ENCODE data around the gene PNMA6E.

GRCh38 chrX:153365670-153366069, 35.5 kb downstream of the PNMA6E start:
- no peak for TF ChIP-seq CTCF (IDR thresholded peaks at IDR 0.05 in 4 of 5, conservative IDR thresholded peaks at IDR 0.05 in 1 of 5)
- TF ChIP-seq POLR2A (IDR thresholded peaks at IDR 0.05): no peak
